ENCODE results near the gene DENND10.

DENND10 gene

GRCh38 chr10:119112056-119112455 is 8.1 kb downstream of the DENND10 start:
- H3K4me3 ChIP-seq (ENCODE audit: low read length): no peak overlapping the region
- no peak for TF ChIP-seq CTCF (conservative IDR thresholded peaks at IDR 0.05; ENCODE audit: low read depth, low read length)
- no peak for DNase-seq (ENCODE audit: low read depth)

GRCh38 chr10:119113751-119114732 is 10.1 kb downstream of the DENND10 start:
- TF ChIP-seq CTCF (conservative IDR thresholded peaks at IDR 0.05; ENCODE audit: low read depth, low read length): no peak
- H3K4me3 ChIP-seq (ENCODE audit: low read length): no peak overlapping the region
- DNase-seq (ENCODE audit: low read depth): no peak

- H3K4me3 ChIP-seq (ENCODE audit: low read length): no peak overlapping the region
- DNase-seq (ENCODE audit: low read depth): no peak
- TF ChIP-seq CTCF (conservative IDR thresholded peaks at IDR 0.05; ENCODE audit: low read depth, low read length): no peak
Measured at GRCh38 chr10:119115926-119116325, 12.0 kb downstream of the DENND10 start.

GRCh38 chr10:119116326-119116951 is 12.5 kb downstream of the DENND10 start:
- no peak for TF ChIP-seq CTCF (conservative IDR thresholded peaks at IDR 0.05; ENCODE audit: low read depth, low read length)
- no peak overlapping the region for H3K4me3 ChIP-seq (ENCODE audit: low read length)
- no peak for DNase-seq (ENCODE audit: low read depth)

- no peak for DNase-seq (ENCODE audit: low read depth)
- no peak for TF ChIP-seq CTCF (conservative IDR thresholded peaks at IDR 0.05; ENCODE audit: low read depth, low read length)
- H3K4me3 ChIP-seq (ENCODE audit: low read length): no peak overlapping the region
Measured at GRCh38 chr10:119118231-119118630, 14.3 kb downstream of the DENND10 start.

GRCh38 chr10:119119400-119119799 is 15.5 kb downstream of the DENND10 start:
- no peak for DNase-seq (ENCODE audit: low read depth)
- no peak for TF ChIP-seq CTCF (conservative IDR thresholded peaks at IDR 0.05; ENCODE audit: low read depth, low read length)
- no peak overlapping the region for H3K4me3 ChIP-seq (ENCODE audit: low read length)
